SJSA1 (cell line): ENCODE measurements around the gene TEDC1. TPM values are rescaled to one million over a fixed set of nuclear protein-coding genes. Genes with fewer than 3 reads are reported as not detected.

Experiments
- DNase-seq, 2 experiments: peaks; one replicate each; pipeline ENCODE4 v3.0.0-alpha.2; 2015 to 2020; ENCODE audit warnings: low spot score in 2 of 2, low read depth in 1 of 2
- H3K27ac ChIP-seq: fragments of 250-450 bp; sonication (Bioruptor Pico); 2 replicates; pipeline ENCODE4 v1.5.1; 2020; ENCODE audit warnings: mild to moderate bottlenecking, moderate library complexity
- H3K27me3 ChIP-seq: fragments of 250-450 bp; sonication (Bioruptor Pico); replicated peaks from 2 replicates; pipeline ENCODE4 v1.5.1; 2020; ENCODE audit warnings: mild to moderate bottlenecking, moderate library complexity
- H3K36me3 ChIP-seq: fragments of 250-450 bp; sonication (Bioruptor Pico); 2 replicates; pipeline ENCODE4 v1.5.1; 2020; ENCODE audit warnings: mild to moderate bottlenecking
- H3K4me1 ChIP-seq: fragments of 250-450 bp; sonication (Bioruptor Pico); replicated peaks from 2 replicates; pipeline ENCODE4 v1.6.1; 2021; ENCODE audit warnings: mild to moderate bottlenecking
- H3K4me3 ChIP-seq: fragments of 250-450 bp; sonication (Bioruptor Pico); 2 replicates; pipeline ENCODE4 v1.5.1; 2020; ENCODE audit warnings: mild to moderate bottlenecking
- H3K9me3 ChIP-seq: fragments of 250-450 bp; sonication (Bioruptor Pico); replicated peaks from 2 replicates; pipeline ENCODE4 v1.5.1; 2020; ENCODE audit warnings: mild to moderate bottlenecking
- total RNA-seq: library from RNA; depleted of rRNA; stranded (reverse); fragments of >200 nt; shearing (Covaris generic); gene quantifications from 2 replicates; pipeline ENCODE4 v1.2.3, GENCODE V29; 2014

TEDC1 gene
- total RNA-seq, 1 experiment from 2014 or later = 22.1 TPM

DNA sequence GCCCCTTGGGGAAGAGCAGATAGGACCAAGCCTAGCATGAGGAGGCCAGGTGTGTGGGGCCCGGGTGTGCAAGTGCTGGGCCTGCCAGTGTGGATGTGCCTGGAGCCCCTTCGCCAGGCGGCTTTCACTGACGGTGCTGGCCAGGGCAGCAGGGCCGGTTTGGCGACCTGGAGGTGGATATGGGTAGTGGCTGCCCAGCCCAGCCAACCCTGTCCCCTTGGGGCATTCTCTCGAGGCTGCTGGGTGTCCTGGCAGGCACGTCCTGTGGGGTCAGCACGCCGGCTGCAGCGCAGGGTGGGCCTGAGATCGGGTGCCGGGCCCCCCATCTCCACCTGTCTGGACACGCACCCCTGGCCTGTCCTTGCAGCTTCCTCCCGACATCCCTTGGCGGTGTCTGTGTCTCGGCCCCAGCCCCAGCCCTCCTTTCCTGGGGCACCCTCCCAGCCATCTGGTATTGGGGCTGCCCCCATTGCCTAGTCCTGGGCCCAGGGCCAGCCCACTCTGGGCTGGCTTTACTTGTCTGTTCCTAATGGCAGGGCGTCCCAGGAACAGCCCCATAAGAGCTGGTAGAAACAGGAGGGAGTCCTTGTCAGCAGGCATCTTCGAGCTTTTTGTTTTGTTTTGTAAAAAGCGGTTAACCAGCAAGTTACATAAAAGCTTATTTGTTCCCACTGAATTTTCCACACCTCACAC, 23.7 kb upstream of the TEDC1 start:
- Histone ChIP-seq H3K27ac (no peak overlapping the region), H3K4me1 (peaks cover 9% of the 10 kb centered on the region), H3K27me3 (no peaks in the 10 kb centered on the region), H3K9me3 (no peaks in the 10 kb centered on the region), H3K36me3 (peaks cover 47% of the 10 kb centered on the region), H3K4me3 (no peak overlapping the region)
- no peak for DNase-seq

DNA sequence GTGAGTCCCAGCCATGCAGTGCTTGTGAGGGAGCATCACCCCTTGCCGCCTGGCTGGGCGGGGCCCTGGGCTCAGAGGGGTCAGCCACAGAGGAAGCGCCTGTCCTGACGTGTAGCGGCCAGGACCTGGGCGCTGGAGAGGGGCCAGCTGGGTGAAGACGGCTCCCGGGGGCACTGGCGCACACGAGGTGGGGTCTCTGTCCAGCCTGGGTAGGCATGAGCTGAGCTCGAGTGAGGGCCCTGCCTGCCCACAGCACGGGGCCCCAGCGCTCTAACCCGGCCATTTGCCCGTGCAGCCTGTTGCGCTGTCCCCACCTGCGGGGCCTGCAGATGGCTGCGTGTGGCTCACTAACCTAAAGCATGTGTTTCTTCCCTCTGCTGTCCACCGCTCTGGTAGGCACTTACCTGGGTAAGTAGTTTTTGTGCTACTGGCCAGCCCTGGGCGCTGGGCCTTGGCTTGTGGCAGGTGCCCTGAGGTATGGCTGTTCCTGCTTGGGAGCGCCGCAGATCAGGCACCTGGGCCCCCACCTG, 23.0 kb upstream of the TEDC1 start:
- H3K4me1 ChIP-seq = peaks cover 9% of the 10 kb centered on the region
- H3K4me3 ChIP-seq = no peak overlapping the region
- DNase-seq = no peak

DNA sequence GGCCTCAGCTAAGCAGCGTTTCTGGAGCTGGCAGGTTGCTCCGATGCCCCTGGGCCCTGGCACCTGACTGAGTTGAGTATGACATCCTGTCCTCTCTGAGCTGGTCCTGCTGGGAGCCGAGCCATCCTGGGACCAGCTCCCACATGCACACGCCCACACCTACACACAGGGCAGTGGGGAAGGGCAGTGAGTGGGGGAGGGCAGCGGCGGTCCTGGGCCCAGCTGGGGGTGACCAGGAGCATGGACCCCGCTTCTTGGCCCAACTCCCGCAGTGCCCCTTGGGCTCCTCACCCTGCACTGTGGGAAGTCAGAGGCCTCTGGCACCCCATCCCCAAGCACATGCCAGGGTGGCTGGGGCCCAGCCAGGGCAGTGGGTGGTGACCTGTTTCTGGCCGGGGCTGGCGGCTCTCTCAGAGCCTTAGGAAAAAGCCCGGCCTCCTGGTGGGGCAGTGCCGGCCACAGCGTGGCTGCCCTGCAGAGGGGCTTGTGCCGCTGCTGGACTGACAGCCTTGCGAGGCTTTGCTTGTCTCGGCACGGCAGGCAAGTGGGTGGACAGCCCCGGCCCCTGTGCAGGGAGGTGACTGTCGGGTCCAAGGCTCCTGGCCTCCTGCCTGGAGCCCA, 22.3 kb upstream of the TEDC1 start:
- H3K27me3 ChIP-seq = 0 out of 2 replicates have a peak, but pooled peaks cover 2% of the 10 kb centered on the region
- H3K4me1 ChIP-seq = peaks cover 13% of the 10 kb centered on the region
- H3K27ac ChIP-seq = no peak overlapping the region
- peaks cover 39% of the 10 kb centered on the region for H3K36me3 ChIP-seq
- no peak for DNase-seq
- no peaks in the 10 kb centered on the region for H3K9me3 ChIP-seq
- no peak overlapping the region for H3K4me3 ChIP-seq

More for the DNA sequence above, 23.0 kb upstream of the TEDC1 start:
- no peaks in the 10 kb centered on the region for H3K27me3 ChIP-seq
- peaks cover 42% of the 10 kb centered on the region for H3K36me3 ChIP-seq
- H3K9me3 ChIP-seq = no peaks in the 10 kb centered on the region
- H3K27ac ChIP-seq = no peak overlapping the region

DNA sequence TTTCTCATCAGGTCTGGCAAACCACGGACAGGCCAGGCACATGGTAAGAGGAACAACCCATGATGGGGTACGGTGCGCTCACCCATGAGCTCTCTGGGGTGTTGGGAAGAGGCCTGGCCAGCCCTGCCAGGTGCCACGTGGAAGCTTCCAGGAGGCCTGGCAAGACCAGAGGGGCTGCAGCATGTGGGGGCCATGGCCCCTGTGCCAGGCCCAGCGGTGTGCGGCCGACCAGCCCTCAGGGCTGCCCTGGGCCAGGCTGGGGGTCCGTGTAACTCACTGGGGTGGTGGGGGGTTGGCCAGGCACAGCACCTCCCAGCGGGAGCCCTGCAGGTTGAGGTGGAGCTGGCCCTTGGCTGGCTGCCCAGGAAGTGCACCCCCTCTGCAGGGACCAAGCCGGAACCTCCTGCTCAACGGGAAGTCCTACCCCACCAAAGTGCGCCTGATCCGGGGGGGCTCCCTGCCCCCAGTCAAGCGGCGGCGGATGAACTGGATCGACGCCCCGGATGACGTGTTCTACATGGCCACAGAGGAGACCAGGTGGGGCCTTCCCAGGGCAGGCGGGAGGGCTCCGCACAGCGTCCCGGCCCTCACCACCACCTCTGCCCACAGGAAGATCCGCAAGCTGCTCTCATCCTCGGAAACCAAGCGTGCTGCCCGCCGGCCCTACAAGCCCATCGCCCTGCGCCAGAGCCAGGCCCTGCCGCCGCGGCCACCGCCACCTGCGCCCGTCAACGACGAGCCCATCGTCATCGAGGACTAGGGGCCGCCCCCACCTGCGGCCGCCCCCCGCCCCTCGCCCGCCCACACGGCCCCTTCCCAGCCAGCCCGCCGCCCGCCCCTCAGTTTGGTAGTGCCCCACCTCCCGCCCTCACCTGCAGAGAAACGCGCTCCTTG, 21.3 kb upstream of the TEDC1 start:
- Histone ChIP-seq H3K36me3 (peaks cover 33% of the 10 kb centered on the region), H3K27me3 (peaks cover 4% of the 10 kb centered on the region), H3K9me3 (no peaks in the 10 kb centered on the region), H3K4me3 (no peak overlapping the region), H3K4me1 (peaks cover 21% of the 10 kb centered on the region), H3K27ac (no peak overlapping the region)
- no peak for DNase-seq

DNA sequence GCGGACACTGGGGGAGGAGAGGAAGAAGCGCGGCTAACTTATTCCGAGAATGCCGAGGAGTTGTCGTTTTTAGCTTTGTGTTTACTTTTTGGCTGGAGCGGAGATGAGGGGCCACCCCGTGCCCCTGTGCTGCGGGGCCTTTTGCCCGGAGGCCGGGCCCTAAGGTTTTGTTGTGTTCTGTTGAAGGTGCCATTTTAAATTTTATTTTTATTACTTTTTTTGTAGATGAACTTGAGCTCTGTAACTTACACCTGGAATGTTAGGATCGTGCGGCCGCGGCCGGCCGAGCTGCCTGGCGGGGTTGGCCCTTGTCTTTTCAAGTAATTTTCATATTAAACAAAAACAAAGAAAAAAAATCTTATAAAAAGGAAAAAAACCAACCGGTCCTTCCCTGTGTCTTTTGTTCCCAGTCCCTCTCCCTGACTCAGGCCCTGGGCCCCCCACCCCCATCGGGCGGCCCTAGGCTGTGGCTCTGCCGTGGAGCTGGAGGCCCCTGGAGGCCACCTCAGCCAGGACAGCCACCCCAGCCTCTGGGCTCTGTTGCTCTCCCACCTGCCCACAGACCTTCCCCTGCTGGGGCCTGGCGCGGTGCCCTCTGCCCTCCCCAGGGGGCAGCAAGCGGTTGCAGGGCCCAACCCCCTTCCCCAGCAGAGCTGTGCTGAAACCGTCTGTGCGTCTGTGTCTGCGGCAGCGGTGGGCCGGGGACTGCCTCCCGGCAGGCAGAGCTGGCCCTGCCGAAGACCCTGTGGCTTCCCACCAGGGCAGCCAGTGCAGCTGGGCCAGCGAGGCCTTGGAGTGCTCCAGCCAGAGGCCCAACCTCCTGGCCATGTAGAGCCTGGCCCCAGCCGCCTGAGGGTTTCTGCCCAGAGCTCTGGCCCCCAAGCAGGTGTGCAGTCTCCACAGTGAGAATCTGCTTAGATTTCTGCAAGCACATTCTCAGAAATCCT, 20.4 kb upstream of the TEDC1 start:
- no peak for DNase-seq
- Histone ChIP-seq H3K9me3 (no peaks in the 10 kb centered on the region), H3K27me3 (peaks cover 13% of the 10 kb centered on the region), H3K4me1 (peaks cover 24% of the 10 kb centered on the region), H3K27ac (no peak overlapping the region), H3K36me3 (peaks cover 24% of the 10 kb centered on the region), H3K4me3 (no peak overlapping the region)

DNA sequence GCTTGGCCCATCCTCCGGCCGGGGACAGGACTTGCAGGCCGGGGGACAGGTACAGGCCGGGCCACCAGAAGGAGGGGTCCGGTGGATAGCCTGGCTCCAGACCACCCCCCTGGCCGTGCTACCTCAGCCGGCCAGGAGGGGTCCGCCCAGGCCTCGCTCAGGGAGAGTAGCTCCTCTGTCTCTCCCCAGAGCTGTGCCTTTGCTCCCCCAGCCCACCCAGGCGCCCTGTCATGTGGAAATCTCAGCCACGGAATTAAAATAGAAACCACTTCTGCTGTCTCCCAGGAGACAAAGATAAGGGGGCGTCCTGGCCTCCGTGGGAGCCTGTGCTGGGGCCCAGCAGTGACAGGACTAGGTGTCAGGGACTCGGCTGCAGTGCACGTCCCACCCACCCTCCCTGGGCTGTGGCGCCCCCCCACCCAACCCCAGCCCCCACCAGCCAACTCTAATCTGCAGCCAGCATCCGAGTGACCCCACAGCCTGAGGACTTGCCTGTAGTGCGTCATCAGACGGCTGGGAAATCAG, 19.7 kb upstream of the TEDC1 start:
- DNase-seq = no peak
- Histone ChIP-seq H3K27me3 (peaks cover 21% of the 10 kb centered on the region), H3K27ac (no peak overlapping the region), H3K36me3 (peaks cover 19% of the 10 kb centered on the region), H3K4me3 (no peak overlapping the region), H3K4me1 (peaks cover 22% of the 10 kb centered on the region), H3K9me3 (no peaks in the 10 kb centered on the region)

DNA sequence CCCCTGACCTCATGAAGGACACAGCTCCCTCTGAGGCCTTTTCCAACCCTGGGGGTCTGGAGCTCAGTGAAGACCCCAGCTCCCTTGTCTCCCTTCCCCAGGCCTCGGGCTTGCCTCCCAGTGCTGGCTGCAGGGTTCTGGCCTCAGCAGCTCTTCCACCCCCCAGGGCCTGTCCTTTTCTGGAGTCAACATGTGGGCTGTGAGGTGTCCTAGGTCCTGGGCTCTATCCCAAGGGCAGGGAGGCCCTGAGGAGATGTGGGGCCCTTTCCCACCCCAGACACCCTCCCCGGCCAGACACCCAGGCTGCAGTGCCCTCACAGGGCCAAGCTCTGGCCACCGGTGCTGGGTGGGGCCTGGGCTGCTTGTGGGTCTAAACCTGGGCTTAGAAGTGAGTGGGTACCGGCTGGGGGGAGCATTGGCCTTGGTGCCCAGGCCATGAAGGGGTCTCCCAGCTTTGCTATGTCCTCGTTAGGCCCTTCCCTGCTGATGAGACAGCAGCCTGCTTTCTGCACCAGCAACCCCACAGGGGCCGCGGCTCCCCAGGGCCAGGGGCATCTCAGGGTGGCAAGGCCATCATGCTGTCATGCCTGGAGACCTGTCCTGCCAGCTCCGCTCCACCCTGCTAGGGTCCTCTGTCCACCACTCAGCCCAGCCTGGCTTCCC, 19.1 kb upstream of the TEDC1 start:
- peaks cover 14% of the 10 kb centered on the region; the same call in 1 of the 2 replicates for H3K36me3 ChIP-seq
- H3K4me1 ChIP-seq = peaks cover 22% of the 10 kb centered on the region
- no peak overlapping the region for H3K27ac ChIP-seq
- H3K9me3 ChIP-seq = no peaks in the 10 kb centered on the region
- no peak for DNase-seq
- peaks cover 26% of the 10 kb centered on the region for H3K27me3 ChIP-seq
- H3K4me3 ChIP-seq = no peak overlapping the region

DNA sequence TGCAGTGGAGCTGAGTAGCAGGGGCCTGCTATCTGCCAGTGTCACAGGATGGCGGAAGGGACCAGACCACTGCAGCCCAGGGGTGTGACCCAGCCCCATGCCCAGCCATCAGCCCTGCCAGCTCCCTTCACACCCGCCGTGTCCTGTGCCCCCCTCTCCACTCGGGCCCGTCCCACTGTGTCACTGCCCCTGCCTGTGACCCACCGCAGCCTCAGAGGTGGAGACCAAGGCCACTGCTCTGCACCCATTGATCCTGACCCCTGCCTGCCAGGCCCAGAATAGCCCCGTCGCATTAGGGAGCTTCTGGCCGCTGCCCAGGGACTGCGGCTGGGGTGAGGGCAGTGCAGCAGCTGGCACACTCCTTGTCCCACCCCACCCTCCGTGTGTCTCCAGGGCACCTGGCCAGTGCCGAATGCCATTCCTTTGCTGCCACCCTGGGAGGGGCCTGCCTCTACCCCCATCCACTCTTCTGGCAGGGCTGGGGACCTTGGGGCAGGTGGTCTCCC, 18.5 kb upstream of the TEDC1 start:
- DNase-seq = no peak
- Histone ChIP-seq H3K27ac (no peak overlapping the region), H3K9me3 (no peaks in the 10 kb centered on the region), H3K27me3 (peaks cover 26% of the 10 kb centered on the region), H3K4me3 (no peak overlapping the region), H3K36me3 (peaks cover 8% of the 10 kb centered on the region; the same call in 1 of the 2 replicates), H3K4me1 (peaks cover 22% of the 10 kb centered on the region)

DNA sequence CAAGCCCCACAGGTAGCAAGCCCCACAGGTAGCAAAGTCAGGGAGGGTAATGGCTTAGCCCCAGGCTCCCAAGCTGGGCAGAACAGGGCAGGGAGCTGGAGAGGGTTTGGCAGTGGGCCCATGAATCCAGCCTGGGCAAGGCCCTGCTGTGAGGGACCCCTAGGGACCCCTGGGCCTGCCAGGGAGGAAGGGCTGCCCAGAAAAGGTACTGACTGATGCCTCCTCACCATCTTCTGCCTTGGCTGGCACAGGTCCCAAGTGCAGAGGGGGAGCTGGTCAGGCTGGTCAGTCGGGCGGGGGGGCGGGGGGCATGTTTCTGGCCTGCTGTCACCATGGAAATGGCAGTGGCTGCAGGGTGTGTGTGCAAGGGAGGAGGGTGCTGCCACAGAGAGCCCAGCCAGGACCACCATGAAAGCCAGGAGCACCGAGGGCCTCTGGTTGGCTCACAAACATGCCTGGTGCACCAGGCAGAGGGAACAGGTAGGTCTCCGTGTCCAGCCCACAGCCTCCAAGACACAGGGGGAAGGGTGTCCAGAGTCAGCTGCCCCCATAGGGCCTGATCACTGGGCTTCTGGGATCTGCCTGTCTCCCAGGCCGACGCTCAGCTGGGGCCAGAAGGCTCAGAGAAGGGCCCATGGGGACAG, 17.9 kb upstream of the TEDC1 start:
- Histone ChIP-seq H3K9me3 (no peaks in the 10 kb centered on the region), H3K4me1 (peaks cover 22% of the 10 kb centered on the region), H3K27me3 (peaks cover 26% of the 10 kb centered on the region), H3K27ac (no peak overlapping the region), H3K4me3 (no peak overlapping the region), H3K36me3 (peaks cover 5% of the 10 kb centered on the region; the same call in 1 of the 2 replicates)
- no peak for DNase-seq

DNA sequence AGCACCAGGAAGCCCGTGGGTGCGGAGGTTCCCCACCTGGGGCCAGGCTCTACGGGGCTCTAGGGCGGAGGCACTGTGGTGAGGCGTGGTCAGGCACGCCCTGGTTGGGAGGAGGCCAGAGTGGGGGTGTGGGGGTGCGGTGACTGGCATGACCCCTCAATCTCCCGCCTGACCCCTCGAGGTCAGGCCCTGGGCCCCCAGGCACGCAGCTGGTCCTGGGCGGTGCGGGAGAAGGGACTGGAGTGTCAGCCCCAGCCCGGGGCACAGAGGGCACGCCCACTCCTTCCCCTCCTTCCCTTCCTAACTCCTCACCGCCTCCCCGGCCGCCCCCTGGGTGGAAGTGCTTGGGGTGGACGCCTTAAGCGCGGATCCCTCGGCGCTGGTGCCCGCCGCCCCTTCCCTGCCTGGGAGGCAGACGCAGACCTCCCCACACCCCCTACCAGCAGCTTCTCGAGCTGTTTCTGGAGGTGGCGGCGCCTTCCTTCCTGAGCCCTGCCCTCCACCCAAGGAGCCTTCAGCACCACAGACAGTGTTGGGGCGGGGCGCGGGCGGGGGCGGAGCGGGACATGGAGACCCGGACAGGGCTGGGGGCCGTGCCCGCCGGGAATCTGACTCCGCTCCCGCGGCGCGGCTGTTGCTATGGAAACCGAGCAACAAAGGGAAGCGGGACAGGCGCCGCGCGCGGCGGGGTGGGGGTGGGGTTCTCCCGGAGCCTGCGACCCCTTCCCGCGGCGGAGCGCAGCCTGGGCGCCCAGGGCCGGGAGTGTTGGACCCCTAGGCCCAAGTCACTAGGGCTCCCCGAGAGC, 17.2 kb upstream of the TEDC1 start:
- Histone ChIP-seq H3K27ac (no peak overlapping the region), H3K4me1 (peaks cover 22% of the 10 kb centered on the region), H3K9me3 (no peaks in the 10 kb centered on the region), H3K36me3 (no peaks in the 10 kb centered on the region), H3K4me3 (peak overlapping the region; percentile 40), H3K27me3 (peaks cover 26% of the 10 kb centered on the region)
- peak; percentile 51 to 84 for DNase-seq

DNA sequence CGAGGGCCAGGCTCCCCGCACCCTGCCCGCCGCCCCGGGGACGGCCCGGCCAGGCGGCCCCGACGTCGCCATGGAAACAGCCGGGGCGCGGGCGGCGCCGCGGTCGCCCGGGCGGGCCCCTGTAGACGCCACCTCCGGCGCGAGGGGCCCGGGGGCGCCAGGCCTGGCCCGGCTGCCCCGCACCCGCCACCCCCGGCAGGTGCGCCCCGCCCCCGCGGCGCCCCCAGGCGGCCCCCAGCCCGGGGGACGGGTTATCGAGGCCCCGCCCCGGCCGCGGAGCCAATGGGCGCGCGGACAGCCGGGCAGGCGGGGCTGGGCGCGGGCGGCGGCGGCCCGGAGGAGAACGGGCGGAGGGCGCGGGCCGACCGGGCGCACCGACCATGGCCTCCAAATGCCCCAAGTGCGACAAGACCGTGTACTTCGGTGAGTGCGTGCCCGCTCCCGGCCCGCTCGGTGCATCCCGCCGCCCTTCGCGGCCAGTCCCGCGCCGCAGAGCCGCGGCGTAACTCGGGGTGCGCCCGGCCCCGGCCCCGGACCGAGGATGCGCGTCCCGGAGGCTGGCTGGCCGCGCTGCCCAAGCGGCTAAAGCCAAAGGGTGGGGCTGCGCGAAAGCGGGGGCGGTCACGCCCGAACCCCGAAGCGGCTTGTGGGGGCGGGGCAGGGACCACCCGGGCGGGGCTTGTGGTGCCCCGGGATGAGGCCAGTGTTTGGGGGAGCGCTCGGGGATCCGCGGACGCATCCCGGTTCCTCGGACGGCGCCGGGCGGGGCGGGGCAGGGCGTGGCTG, 16.4 kb upstream of the TEDC1 start, which contains the start of gene CRIP2:
TSS of gene CRIP2 (plus strand) at position 339 of the 786 bp plus-strand sequence. CDS start at position 381, 42 bp downstream.
- H3K36me3 ChIP-seq = no peaks in the 10 kb centered on the region
- peak within 1 kb of the TSS; percentile 40 for H3K4me3 ChIP-seq
- peaks cover 22% of the 10 kb centered on the region for H3K4me1 ChIP-seq
- H3K27ac ChIP-seq = no peak within 1 kb of the TSS
- H3K9me3 ChIP-seq = no peaks in the 10 kb centered on the region
- no peak for DNase-seq
- H3K27me3 ChIP-seq = peaks cover 26% of the 10 kb centered on the region
